ENCODE measurements around the gene WDR17. TPM values are rescaled to one million over a fixed set of nuclear protein-coding genes. Genes with fewer than 3 reads are reported as not detected.

The WDR17 gene
- total and polyA plus RNA-seq, 2 of the 8 experiments (the other 6 are each of a cell fraction or from before 2014, with no cell fraction given) = 1.4 to 3.3 TPM

DNA sequence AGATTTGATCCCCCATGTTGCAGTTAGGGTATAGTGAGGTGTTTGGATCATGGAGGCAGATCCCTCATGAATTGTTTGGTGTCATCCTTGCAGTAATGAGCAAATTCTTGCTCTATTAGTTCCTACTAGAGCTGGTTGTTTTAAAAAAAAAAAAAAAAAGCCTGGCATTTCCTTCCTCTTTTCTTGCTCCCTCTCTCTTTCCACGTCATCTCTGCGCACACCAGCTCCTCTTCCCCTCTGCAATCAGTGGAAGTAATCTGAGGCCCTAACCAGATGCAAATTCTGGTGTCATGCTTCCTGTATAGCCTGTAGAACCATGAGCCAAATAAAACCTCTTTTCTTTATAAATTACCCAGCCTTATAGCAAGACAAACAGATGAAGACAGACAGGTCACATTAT lies 24.5 kb downstream of the WDR17 start:
- Histone ChIP-seq H3K14ac (ENCODE audit: insufficient read length) (no peak overlapping the region), H2BK5ac (ENCODE audit: low read depth, low read length) (no peak overlapping the region), H3K23me2 (ENCODE audit: low read depth, low read length) (peaks cover 2% of the 10 kb centered on the region; the same call in 1 of the 2 replicates), H2AK5ac (ENCODE audit: low read depth, low read length) (no peak overlapping the region), H4K5ac (ENCODE audit: insufficient read length, low read depth, low read length) (no peak overlapping the region), H3K79me2 (ENCODE audit: control insufficient read depth in 1 of 2, insufficient read depth in 2 of 2, low read length in 2 of 2) (no peaks in the 10 kb centered on the region), H3K79me1 (ENCODE audit: low read depth, low read length) (no peaks in the 10 kb centered on the region), H3K4ac (replicated peaks; ENCODE audit: insufficient read length, low read depth, low read length) (no peak overlapping the region), H2AFZ (ENCODE audit: low read length) (no peak overlapping the region), H3K56ac (replicated peaks; ENCODE audit: insufficient read length, low read depth, low read length) (no peak overlapping the region), H3K18ac (ENCODE audit: extremely low read depth, low read length) (no peak overlapping the region), H3K4me2 (ENCODE audit: insufficient read depth in 1 of 2, low read depth in 2 of 2, low read length in 2 of 2) (no peak overlapping the region), H4K91ac (replicated peaks; ENCODE audit: insufficient read length, low read length) (no peak overlapping the region), H2BK120ac (replicated peaks; ENCODE audit: low read depth, low read length) (no peak overlapping the region), H3K9me3 (ENCODE audit: insufficient read depth in 2 of 2, low read depth in 1 of 2, low read length in 1 of 2) (peaks cover 0 to 14% of the 10 kb centered on the region in 2 experiments; a peak in 1 of 4 replicates), H2BK15ac (ENCODE audit: low read length) (no peak overlapping the region), H3K4me1 (replicated peaks in 1 of 4; ENCODE audit: control insufficient read depth in 3 of 4, insufficient read depth in 4 of 4, low read length in 3 of 4) (no peaks in the 10 kb centered on the region), H4K8ac (ENCODE audit: extremely low read depth, insufficient read depth, low read length) (no peak overlapping the region), H3K23ac (ENCODE audit: insufficient read length) (no peak overlapping the region), H2BK20ac (ENCODE audit: low read length) (no peak overlapping the region), H3K36me3 (ENCODE audit: control insufficient read depth in 2 of 4, insufficient read depth in 4 of 4, low read length in 3 of 4) (no peaks in the 10 kb centered on the region), H3K27ac (ENCODE audit: low read depth, low read length) (no peak overlapping the region), H3K9ac (replicated peaks in 1 of 4; ENCODE audit: extremely low read depth in 1 of 4, low read depth in 3 of 4, low read length in 3 of 4) (no peak overlapping the region), H4K20me1 (replicated peaks in 1 of 2; ENCODE audit: control insufficient read depth in 1 of 2, insufficient read depth in 2 of 2, low read length in 2 of 2) (no peaks in the 10 kb centered on the region), H2BK12ac (ENCODE audit: low read depth, low read length) (no peak overlapping the region), H3K4me3 (ENCODE audit: extremely low read depth in 1 of 4, insufficient read depth in 2 of 4, low read depth in 3 of 4, low read length in 4 of 4) (no peak overlapping the region), H3K27me3 (replicated peaks in 1 of 4; ENCODE audit: control insufficient read depth in 3 of 4, extremely low read depth in 1 of 4, insufficient read depth in 3 of 4, low read length in 3 of 4) (no peaks in the 10 kb centered on the region)
- ChIA-PET POLR2A (ENCODE audit: partially characterized antibody) (no interaction called here), CTCF (ENCODE audit: partially characterized antibody) (no interaction called here)
- 76% methylated on average over 2 of the region's 2 CpGs; no CpG with 5 or more reads in 1 of the 2 experiments for WGBS, 2 experiments (ENCODE audit: extremely low coverage in 1 of 2, insufficient coverage in 1 of 2, insufficient read length in 1 of 2, insufficient replicate concordance in 2 of 2, low coverage in 1 of 2, low lambda C conversion rate in 2 of 2, missing lambda C conversion rate in 1 of 2)
- DNase-seq (ENCODE audit: low read depth in 1 of 2, low spot score in 2 of 2) (no peak), FAIRE-seq (no peak)
- TF ChIP-seq RBBP5 (IDR thresholded peaks at IDR 0.05; ENCODE audit: borderline replicate concordance, low read depth, low read length) = no peak
- no peak for TF ChIP-seq TAF1 (IDR thresholded peaks at IDR 0.05; ENCODE audit: low read depth, low read length)
- no peak for TF ChIP-seq HDAC2 (IDR thresholded peaks at IDR 0.05; ENCODE audit: borderline replicate concordance in 1 of 2, low read depth in 2 of 2, low read length in 2 of 2)
- TF ChIP-seq CREB1 (IDR thresholded peaks at IDR 0.05) = no peak
- TF ChIP-seq, protein P1, sequence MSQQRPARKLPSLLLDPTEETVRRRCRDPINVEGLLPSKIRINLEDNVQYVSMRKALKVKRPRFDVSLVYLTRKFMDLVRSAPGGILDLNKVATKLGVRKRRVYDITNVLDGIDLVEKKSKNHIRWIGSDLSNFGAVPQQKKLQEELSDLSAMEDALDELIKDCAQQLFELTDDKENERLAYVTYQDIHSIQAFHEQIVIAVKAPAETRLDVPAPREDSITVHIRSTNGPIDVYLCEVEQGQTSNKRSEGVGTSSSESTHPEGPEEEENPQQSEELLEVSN (IDR thresholded peaks at IDR 0.05) = no peak
- TF ChIP-seq BRCA1 (IDR thresholded peaks at IDR 0.05; ENCODE audit: low read depth, low read length) = no peak
- no peak for TF ChIP-seq RXRA (IDR thresholded peaks at IDR 0.05; ENCODE audit: insufficient read depth, low read depth, low read length)
- no peak for TF ChIP-seq ASH2L (IDR thresholded peaks at IDR 0.05; ENCODE audit: low read length)
- TF ChIP-seq KDM5A (IDR thresholded peaks at IDR 0.05; ENCODE audit: low read length) = no peak
- no peak for TF ChIP-seq BCL11A (IDR thresholded peaks at IDR 0.05; ENCODE audit: low read depth in 2 of 2, low read length in 2 of 2)
- no peak for TF ChIP-seq POU5F1 (IDR thresholded peaks at IDR 0.05; ENCODE audit: low read depth, low read length)
- no peak for TF ChIP-seq TAF7 (optimal IDR thresholded peaks at IDR 0.05; ENCODE audit: borderline replicate concordance, low read depth, low read length)
- no peak for TF ChIP-seq NANOG (IDR thresholded peaks at IDR 0.05; ENCODE audit: insufficient read depth, low read depth, low read length, poor library complexity, severe bottlenecking)
- TF ChIP-seq, protein P2, sequence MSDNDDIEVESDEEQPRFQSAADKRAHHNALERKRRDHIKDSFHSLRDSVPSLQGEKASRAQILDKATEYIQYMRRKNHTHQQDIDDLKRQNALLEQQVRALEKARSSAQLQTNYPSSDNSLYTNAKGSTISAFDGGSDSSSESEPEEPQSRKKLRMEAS (IDR thresholded peaks at IDR 0.05) = no peak
